Measurements from ENCODE around the gene CCR2.
"Not testable (repeated sequence)": the region's sequence is repeated elsewhere in the genome, so short reads cannot be mapped to it uniquely, and the experiment has no call there.

Gene CCR2

DNA sequence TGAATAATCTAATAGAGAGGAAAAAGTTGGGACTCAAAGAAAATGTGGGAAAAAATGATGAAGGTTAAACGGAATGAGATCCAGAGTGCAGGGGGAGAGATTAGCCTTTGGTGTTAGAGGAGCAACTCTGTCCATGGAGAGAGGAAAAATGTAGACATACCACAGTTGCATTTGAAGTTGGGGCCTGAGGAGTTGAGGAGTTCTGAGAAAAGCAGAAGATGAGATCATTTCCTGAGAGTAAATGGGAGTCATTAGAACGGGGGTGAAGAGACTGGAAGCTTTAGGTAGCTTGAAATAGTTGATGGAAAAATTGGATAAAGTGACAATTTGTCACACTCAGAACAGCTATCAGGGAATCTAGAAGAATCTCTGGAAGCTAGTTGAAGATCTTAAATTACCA, 45.6 kb downstream of the CCR2 start:
- Histone ChIP-seq H3K27ac (ENCODE audit: insufficient read depth in 1 of 2, low read depth in 1 of 2, low read length in 2 of 2, poor library complexity in 1 of 2, severe bottlenecking in 2 of 2) (no peak overlapping the region), H3K4me1 (ENCODE audit: control extremely low read depth in 1 of 4, control insufficient read depth in 4 of 4, insufficient read depth in 4 of 4, low read length in 3 of 4) (peaks cover 4 to 37% (median 11%) of the 10 kb centered on the region in 4 experiments), H3K9me3 (ENCODE audit: control extremely low read depth in 1 of 5, control insufficient read depth in 4 of 5, insufficient read depth in 2 of 5, low read depth in 1 of 5, low read length in 4 of 5) (no peaks in the 10 kb centered on the region), H3K36me3 (ENCODE audit: control insufficient read depth in 4 of 4, insufficient read depth in 4 of 4, low read length in 3 of 4) (no peaks in the 10 kb centered on the region), H3K4me3 (ENCODE audit: control insufficient read depth in 1 of 7, extremely low read depth in 1 of 7, insufficient read depth in 4 of 7, low read depth in 2 of 7, low read length in 6 of 7) (no peak overlapping the region), H3K27me3 (replicated peaks in 2 of 5; ENCODE audit: control insufficient read depth in 4 of 5, insufficient read depth in 5 of 5, low read length in 4 of 5) (no peaks in the 10 kb centered on the region)
- ChIA-PET CTCF (interaction anchor here (0.6 to 4.1 kb wide), 7 partner anchors 10 to 197 kb away, joined by 3 to 18 read pairs (median 3); no protein-coding TSS in a partner anchor), POLR2A (interaction anchor here (0.6 kb wide), 2 partner anchors 22 to 1713 kb away, joined by 3 to 4 read pairs; no protein-coding TSS in a partner anchor)
- DNase-seq: no peak
- 61% methylated on average over 2 of the region's 2 CpGs for WGBS (ENCODE audit: insufficient coverage)

DNA sequence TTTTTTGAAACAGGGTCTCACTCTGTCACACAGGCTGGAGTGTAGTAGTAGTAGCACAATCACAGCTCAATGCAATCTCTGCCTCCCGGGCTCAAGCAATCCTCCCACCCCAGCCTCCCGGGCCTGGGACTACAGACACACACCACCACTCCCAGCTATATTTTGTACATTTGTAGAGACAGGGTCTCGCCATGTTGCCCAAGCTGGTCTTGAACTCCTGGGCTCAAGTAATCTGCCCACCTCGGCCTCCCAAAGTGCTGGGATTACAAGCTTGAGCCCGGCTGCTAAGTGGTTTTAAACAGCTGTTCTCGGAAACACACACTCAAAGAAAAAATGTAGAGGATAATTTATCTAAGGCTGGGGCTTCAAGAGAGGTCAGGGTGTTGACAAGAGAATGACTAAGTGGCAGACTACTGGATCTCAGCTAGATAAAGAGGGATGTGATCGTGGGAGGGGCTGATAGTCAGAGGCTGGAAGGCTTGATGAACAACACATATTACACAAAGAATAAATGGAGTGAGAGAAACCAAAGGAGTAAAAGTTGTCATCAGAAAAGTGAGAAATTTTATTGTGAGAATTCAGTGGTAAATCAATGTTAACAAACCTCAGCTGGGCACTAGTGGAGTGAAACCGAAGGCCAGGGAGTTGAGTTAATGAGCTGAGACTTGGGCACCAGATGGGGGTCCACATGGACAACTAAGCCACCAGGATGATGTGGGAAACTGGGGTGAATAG, 46.3 kb downstream of the CCR2 start:
- WGBS (ENCODE audit: insufficient coverage): 100% methylated on average over 6 of the region's 8 CpGs
- no peak overlapping the region for H3K27ac ChIP-seq (ENCODE audit: insufficient read depth in 1 of 2, low read depth in 1 of 2, low read length in 2 of 2, poor library complexity in 1 of 2, severe bottlenecking in 2 of 2)
- H3K4me3 ChIP-seq (ENCODE audit: control insufficient read depth in 1 of 7, extremely low read depth in 1 of 7, insufficient read depth in 4 of 7, low read depth in 2 of 7, low read length in 6 of 7): no peak overlapping the region
- H3K4me1 ChIP-seq (ENCODE audit: control extremely low read depth in 1 of 4, control insufficient read depth in 4 of 4, insufficient read depth in 4 of 4, low read length in 3 of 4): peaks cover 4 to 38% (median 10%) of the 10 kb centered on the region in 4 experiments
- no peaks in the 10 kb centered on the region for H3K27me3 ChIP-seq (replicated peaks in 2 of 5; ENCODE audit: control insufficient read depth in 4 of 5, insufficient read depth in 5 of 5, low read length in 4 of 5)
- no peak for DNase-seq
- POLR2A ChIA-PET: interaction anchor here (0.6 kb wide), 2 partner anchors 23 to 1712 kb away, joined by 3 to 4 read pairs; no protein-coding TSS in a partner anchor
- CTCF ChIA-PET: interaction anchor here (0.7 to 4.1 kb wide), 5 partner anchors 11 to 24 kb away, joined by 3 to 18 read pairs (median 3); no protein-coding TSS in a partner anchor
- H3K9me3 ChIP-seq (ENCODE audit: control extremely low read depth in 1 of 5, control insufficient read depth in 4 of 5, insufficient read depth in 2 of 5, low read depth in 1 of 5, low read length in 4 of 5): no peaks in the 10 kb centered on the region
- H3K36me3 ChIP-seq (ENCODE audit: control insufficient read depth in 4 of 4, insufficient read depth in 4 of 4, low read length in 3 of 4): no peaks in the 10 kb centered on the region

DNA sequence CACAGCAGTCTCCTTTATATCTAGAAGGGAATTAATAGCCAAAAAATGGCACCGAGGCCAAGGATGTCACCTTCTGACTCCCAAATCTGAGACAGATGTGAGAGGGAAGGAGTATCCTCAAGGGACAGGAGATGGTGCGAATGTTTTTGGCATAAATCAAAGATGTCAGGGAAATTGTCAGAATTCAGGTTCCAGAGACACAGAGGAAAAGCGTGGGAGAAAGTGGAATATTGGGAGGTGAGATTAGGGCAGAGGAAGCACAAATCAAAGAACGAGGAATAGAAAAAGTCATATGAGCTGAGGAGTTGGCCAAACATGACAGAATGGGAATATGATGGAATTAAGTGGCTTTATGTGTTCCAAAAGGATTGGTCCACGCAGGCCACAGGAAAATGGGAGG, 46.9 kb downstream of the CCR2 start:
- ChIA-PET CTCF (interaction anchor here (4.1 kb wide), 1 partner anchor 18 kb away, joined by 18 read pairs; no protein-coding TSS in a partner anchor), POLR2A (no interaction called here)
- H3K36me3 ChIP-seq (ENCODE audit: control insufficient read depth in 4 of 4, insufficient read depth in 4 of 4, low read length in 3 of 4): no peaks in the 10 kb centered on the region
- no peaks in the 10 kb centered on the region for H3K27me3 ChIP-seq (replicated peaks in 2 of 5; ENCODE audit: control insufficient read depth in 4 of 5, insufficient read depth in 5 of 5, low read length in 4 of 5)
- H3K4me3 ChIP-seq (ENCODE audit: control insufficient read depth in 1 of 7, extremely low read depth in 1 of 7, insufficient read depth in 4 of 7, low read depth in 2 of 7, low read length in 6 of 7): no peak overlapping the region
- no peaks in the 10 kb centered on the region for H3K9me3 ChIP-seq (ENCODE audit: control extremely low read depth in 1 of 5, control insufficient read depth in 4 of 5, insufficient read depth in 2 of 5, low read depth in 1 of 5, low read length in 4 of 5)
- DNase-seq: no peak
- H3K4me1 ChIP-seq (ENCODE audit: control extremely low read depth in 1 of 4, control insufficient read depth in 4 of 4, insufficient read depth in 4 of 4, low read length in 3 of 4): peaks cover 3 to 38% (median 10%) of the 10 kb centered on the region in 4 experiments
- no peak overlapping the region for H3K27ac ChIP-seq (ENCODE audit: insufficient read depth in 1 of 2, low read depth in 1 of 2, low read length in 2 of 2, poor library complexity in 1 of 2, severe bottlenecking in 2 of 2)
- WGBS (ENCODE audit: insufficient coverage): 99% methylated on average over 5 of the region's 5 CpGs

DNA sequence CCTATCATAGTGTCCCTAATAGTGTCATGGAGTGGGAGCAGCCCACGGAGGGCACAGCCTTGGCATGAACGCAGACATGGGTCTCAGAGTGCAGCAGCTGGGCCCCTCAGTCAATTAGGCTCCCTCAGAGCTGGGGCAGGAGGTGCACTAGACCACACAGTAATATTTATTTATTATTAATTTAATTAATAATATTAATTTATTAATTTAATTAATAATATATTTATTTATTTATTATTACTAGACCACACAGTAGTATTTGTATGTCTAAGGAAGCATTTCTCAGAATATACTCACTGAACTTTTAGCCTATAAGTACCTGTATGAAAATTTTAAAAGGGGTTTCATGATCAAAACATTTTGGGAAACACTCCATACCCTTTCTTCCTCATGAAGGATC, 47.7 kb downstream of the CCR2 start:
- CTCF ChIA-PET: no interaction called here
- POLR2A ChIA-PET: no interaction called here
- no peaks in the 10 kb centered on the region for H3K36me3 ChIP-seq (ENCODE audit: control insufficient read depth in 4 of 4, insufficient read depth in 4 of 4, low read length in 3 of 4)
- no peaks in the 10 kb centered on the region for H3K27me3 ChIP-seq (replicated peaks in 2 of 5; ENCODE audit: control insufficient read depth in 4 of 5, insufficient read depth in 5 of 5, low read length in 4 of 5)
- no peak overlapping the region for H3K4me3 ChIP-seq (ENCODE audit: control insufficient read depth in 1 of 7, extremely low read depth in 1 of 7, insufficient read depth in 4 of 7, low read depth in 2 of 7, low read length in 6 of 7)
- no peaks in the 10 kb centered on the region for H3K9me3 ChIP-seq (ENCODE audit: control extremely low read depth in 1 of 5, control insufficient read depth in 4 of 5, insufficient read depth in 2 of 5, low read depth in 1 of 5, low read length in 4 of 5)
- WGBS (ENCODE audit: insufficient coverage): 100% methylated on average over 1 of the region's 2 CpGs
- H3K27ac ChIP-seq (ENCODE audit: insufficient read depth in 1 of 2, low read depth in 1 of 2, low read length in 2 of 2, poor library complexity in 1 of 2, severe bottlenecking in 2 of 2): no peak overlapping the region
- peaks cover 0 to 38% (median 10%) of the 10 kb centered on the region in 4 experiments for H3K4me1 ChIP-seq (ENCODE audit: control extremely low read depth in 1 of 4, control insufficient read depth in 4 of 4, insufficient read depth in 4 of 4, low read length in 3 of 4)
- no peak for DNase-seq

DNA sequence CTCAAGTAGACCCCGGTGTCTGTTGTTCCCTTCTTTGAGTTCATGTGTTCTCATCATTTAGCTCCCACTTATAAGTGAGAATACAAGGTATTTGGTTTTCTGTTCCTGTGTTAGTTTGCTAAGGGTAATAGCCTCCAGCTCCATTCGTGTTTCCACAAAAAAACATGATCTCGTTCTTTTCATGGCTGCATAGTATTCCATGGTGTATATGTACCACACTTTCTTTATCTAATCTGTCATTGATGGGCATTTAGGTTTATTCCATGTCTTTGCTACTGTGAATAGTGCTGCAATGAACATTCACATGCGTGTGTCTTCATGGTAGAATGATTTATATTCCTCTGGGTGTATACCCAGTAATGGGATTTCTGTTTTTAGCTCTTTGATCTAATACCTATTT, 49.0 kb downstream of the CCR2 start:
- CTCF ChIA-PET: interaction anchor here (0.9 to 1.5 kb wide), 3 partner anchors 13 to 26 kb away, joined by 3 read pairs; no protein-coding TSS in a partner anchor
- peaks cover 3 to 47% (median 21%) of the 10 kb centered on the region in 4 experiments for H3K4me1 ChIP-seq (ENCODE audit: control extremely low read depth in 1 of 4, control insufficient read depth in 4 of 4, insufficient read depth in 4 of 4, low read length in 3 of 4)
- H3K36me3 ChIP-seq (ENCODE audit: control insufficient read depth in 4 of 4, insufficient read depth in 4 of 4, low read length in 3 of 4); H3K4me3 ChIP-seq (ENCODE audit: control insufficient read depth in 1 of 7, extremely low read depth in 1 of 7, insufficient read depth in 4 of 7, low read depth in 2 of 7, low read length in 6 of 7); H3K9me3 ChIP-seq (ENCODE audit: control extremely low read depth in 1 of 5, control insufficient read depth in 4 of 5, insufficient read depth in 2 of 5, low read depth in 1 of 5, low read length in 4 of 5); H3K27me3 ChIP-seq (replicated peaks in 2 of 5; ENCODE audit: control insufficient read depth in 4 of 5, insufficient read depth in 5 of 5, low read length in 4 of 5); POLR2A ChIA-PET; DNase-seq; H3K27ac ChIP-seq (ENCODE audit: insufficient read depth in 1 of 2, low read depth in 1 of 2, low read length in 2 of 2, poor library complexity in 1 of 2, severe bottlenecking in 2 of 2): not testable (repeated sequence)
- no CpG with 5 or more reads among the region's 4 CpGs for WGBS (ENCODE audit: insufficient coverage)

DNA sequence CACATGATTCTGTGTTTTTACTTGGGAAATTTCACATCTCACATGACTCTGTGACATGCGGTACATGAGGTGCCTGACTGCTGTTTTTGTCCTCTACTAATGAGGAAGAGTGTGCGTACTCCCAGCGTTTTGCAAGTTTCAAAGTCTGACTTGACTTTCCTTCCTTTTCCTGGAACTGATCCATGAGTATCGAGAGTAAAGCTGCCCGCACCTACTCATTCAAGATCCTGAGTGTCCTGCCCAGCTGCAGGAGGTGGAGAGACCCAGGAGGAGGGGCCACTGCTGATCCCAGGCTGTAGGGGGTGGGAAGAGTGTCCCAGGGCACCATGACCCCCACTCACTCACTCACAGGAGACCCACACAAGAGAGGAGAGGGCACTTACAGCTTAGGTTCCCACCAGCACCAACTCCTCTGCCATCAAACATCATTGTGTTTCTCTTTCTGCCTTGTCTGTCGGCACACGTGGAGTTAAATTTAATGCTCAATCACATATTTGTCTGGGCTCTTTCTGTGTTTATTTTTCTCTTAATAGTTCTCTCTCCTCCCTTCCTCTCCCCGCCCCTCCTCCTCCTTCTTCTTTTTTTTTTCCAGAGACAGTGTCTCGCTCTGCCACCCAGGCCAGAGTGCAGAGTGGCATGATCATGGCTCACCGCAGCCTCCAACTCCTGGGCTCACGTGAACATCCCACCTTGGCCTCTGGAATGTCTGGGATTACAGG, 51.5 kb downstream of the CCR2 start:
- peaks cover 15 to 56% (median 36%) of the 10 kb centered on the region in 4 experiments for H3K4me1 ChIP-seq (ENCODE audit: control extremely low read depth in 1 of 4, control insufficient read depth in 4 of 4, insufficient read depth in 4 of 4, low read length in 3 of 4)
- H3K4me3 ChIP-seq (ENCODE audit: control insufficient read depth in 1 of 7, extremely low read depth in 1 of 7, insufficient read depth in 4 of 7, low read depth in 2 of 7, low read length in 6 of 7): no peak overlapping the region
- POLR2A ChIA-PET: no interaction called here
- H3K27ac ChIP-seq (ENCODE audit: insufficient read depth in 1 of 2, low read depth in 1 of 2, low read length in 2 of 2, poor library complexity in 1 of 2, severe bottlenecking in 2 of 2): no peak overlapping the region
- no peak for DNase-seq
- CTCF ChIA-PET: interaction anchor here (1.0 kb wide), 1 partner anchor 35 kb away, joined by 3 read pairs; the partner anchor contains the start of gene CCR5
- no peaks in the 10 kb centered on the region for H3K9me3 ChIP-seq (ENCODE audit: control extremely low read depth in 1 of 5, control insufficient read depth in 4 of 5, insufficient read depth in 2 of 5, low read depth in 1 of 5, low read length in 4 of 5)
- no peaks in the 10 kb centered on the region for H3K36me3 ChIP-seq (ENCODE audit: control insufficient read depth in 4 of 4, insufficient read depth in 4 of 4, low read length in 3 of 4)
- whole genome bisulfite sequencing (ENCODE audit: insufficient coverage): 69% methylated on average over 6 of the region's 11 CpGs
- no peaks in the 10 kb centered on the region for H3K27me3 ChIP-seq (replicated peaks in 2 of 5; ENCODE audit: control insufficient read depth in 4 of 5, insufficient read depth in 5 of 5, low read length in 4 of 5)

Data from common myeloid progenitor, CD34-positive (primary cell).